ENCODE measurements around the gene UGT2A2. TPM values are rescaled to one million over a fixed set of nuclear protein-coding genes. Genes with fewer than 3 reads are reported as not detected.

Gene UGT2A2
- total and polyA plus RNA-seq, 10 of the 15 experiments (the other 5 are each of a cell fraction or from before 2014, with no cell fraction given), result 0.18 TPM; not detected in 9

DNA sequence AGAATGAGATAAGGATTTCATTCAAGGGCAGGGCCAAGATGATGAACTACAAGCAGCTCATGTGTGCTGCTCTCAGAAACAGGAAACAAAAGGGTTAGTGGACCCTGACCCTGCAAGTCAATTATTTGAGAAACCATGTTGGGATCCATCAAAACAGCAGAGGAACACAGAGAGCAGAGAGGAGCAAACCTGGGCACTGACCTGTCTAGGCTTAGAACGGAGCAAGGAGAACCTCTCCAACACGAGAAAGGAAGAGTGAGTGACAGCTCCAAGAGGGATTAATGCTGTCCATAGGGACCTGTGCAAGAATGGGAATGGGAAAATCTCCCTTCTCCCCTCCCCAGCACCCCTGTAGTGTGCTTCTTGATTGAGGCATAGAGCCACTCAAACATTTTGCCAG, 89.8 kb downstream of the UGT2A2 start (continued):
- TF ChIP-seq EP300 (IDR thresholded peaks at IDR 0.05; ENCODE audit: borderline replicate concordance in 1 of 2, control insufficient read depth in 1 of 2, low read depth in 2 of 2, low read length in 2 of 2) (no peak), CBFB (IDR thresholded peaks at IDR 0.05; ENCODE audit: low read depth) (no peak), E2F8 (IDR thresholded peaks at IDR 0.05; ENCODE audit: low read depth, partially characterized antibody) (no peak), PAX5 (IDR thresholded peaks at IDR 0.05; ENCODE audit: borderline replicate concordance, low read depth, low read length) (no peak), ASH2L (IDR thresholded peaks at IDR 0.05; ENCODE audit: borderline replicate concordance, low read depth) (no peak), ZNF622 (IDR thresholded peaks at IDR 0.05) (no peak), TCF7 (IDR thresholded peaks at IDR 0.05; ENCODE audit: borderline replicate concordance) (no peak), MXI1 (IDR thresholded peaks at IDR 0.05; ENCODE audit: low read depth, low read length) (no peak)
- TF ChIP-seq, protein P1, sequence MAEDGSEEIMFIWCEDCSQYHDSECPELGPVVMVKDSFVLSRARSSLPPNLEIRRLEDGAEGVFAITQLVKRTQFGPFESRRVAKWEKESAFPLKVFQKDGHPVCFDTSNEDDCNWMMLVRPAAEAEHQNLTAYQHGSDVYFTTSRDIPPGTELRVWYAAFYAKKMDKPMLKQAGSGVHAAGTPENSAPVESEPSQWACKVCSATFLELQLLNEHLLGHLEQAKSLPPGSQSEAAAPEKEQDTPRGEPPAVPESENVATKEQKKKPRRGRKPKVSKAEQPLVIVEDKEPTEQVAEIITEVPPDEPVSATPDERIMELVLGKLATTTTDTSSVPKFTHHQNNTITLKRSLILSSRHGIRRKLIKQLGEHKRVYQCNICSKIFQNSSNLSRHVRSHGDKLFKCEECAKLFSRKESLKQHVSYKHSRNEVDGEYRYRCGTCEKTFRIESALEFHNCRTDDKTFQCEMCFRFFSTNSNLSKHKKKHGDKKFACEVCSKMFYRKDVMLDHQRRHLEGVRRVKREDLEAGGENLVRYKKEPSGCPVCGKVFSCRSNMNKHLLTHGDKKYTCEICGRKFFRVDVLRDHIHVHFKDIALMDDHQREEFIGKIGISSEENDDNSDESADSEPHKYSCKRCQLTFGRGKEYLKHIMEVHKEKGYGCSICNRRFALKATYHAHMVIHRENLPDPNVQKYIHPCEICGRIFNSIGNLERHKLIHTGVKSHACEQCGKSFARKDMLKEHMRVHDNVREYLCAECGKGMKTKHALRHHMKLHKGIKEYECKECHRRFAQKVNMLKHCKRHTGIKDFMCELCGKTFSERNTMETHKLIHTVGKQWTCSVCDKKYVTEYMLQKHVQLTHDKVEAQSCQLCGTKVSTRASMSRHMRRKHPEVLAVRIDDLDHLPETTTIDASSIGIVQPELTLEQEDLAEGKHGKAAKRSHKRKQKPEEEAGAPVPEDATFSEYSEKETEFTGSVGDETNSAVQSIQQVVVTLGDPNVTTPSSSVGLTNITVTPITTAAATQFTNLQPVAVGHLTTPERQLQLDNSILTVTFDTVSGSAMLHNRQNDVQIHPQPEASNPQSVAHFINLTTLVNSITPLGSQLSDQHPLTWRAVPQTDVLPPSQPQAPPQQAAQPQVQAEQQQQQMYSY (CRISPR knock-in tag; IDR thresholded peaks at IDR 0.05), result no peak
